ENCODE data around the gene GRM4.

Gene GRM4

GRCh38 chr6:34098045-34098936 lies 47.6 kb downstream of the GRM4 start:
- Histone ChIP-seq H3K4me2 (ENCODE audit: low read depth, low read length, poor library complexity, severe bottlenecking) (no peak overlapping the region), H2AFZ (ENCODE audit: low read length) (no peak overlapping the region), H3F3A (ENCODE audit: low read depth) (no peaks in the 10 kb centered on the region), H3K9ac (ENCODE audit: low read depth, low read length, poor library complexity, severe bottlenecking) (no peak overlapping the region), H3K4me3 (ENCODE audit: low read length, poor library complexity, severe bottlenecking) (no peak overlapping the region), H3K9me2 (replicated peaks; ENCODE audit: low read depth, low read length) (no peaks in the 10 kb centered on the region), H4K20me1 (ENCODE audit: insufficient read depth, low read length, poor library complexity, severe bottlenecking) (no peaks in the 10 kb centered on the region), H3K27me3 (ENCODE audit: insufficient read depth, low read length, poor library complexity, severe bottlenecking) (no peaks in the 10 kb centered on the region), H3K4me1 (ENCODE audit: insufficient read depth, low read length, poor library complexity, severe bottlenecking) (no peaks in the 10 kb centered on the region), H3K9me3 (ENCODE audit: insufficient read depth, low read depth, low read length) (no peaks in the 10 kb centered on the region), H3K36me3 (ENCODE audit: insufficient read depth, low read length) (no peaks in the 10 kb centered on the region), H3K79me2 (ENCODE audit: insufficient read depth, low read length) (no peaks in the 10 kb centered on the region)
- TF ChIP-seq EZH2phosphoT487 (IDR thresholded peaks at IDR 0.05; ENCODE audit: borderline replicate concordance) (no peak), CTCF (conservative IDR thresholded peaks at IDR 0.05; ENCODE audit: low read length) (no peak)

GRCh38 chr6:34096814-34097213 lies 49.1 kb downstream of the GRM4 start:
- TF ChIP-seq CTCF (conservative IDR thresholded peaks at IDR 0.05; ENCODE audit: low read length) = no peak
- TF ChIP-seq EZH2phosphoT487 (IDR thresholded peaks at IDR 0.05; ENCODE audit: borderline replicate concordance) = no peak
- H3K27me3 ChIP-seq (ENCODE audit: insufficient read depth, low read length, poor library complexity, severe bottlenecking) = no peaks in the 10 kb centered on the region
- no peaks in the 10 kb centered on the region for H3K9me3 ChIP-seq (ENCODE audit: insufficient read depth, low read depth, low read length)
- H4K20me1 ChIP-seq (ENCODE audit: insufficient read depth, low read length, poor library complexity, severe bottlenecking) = no peaks in the 10 kb centered on the region
- no peaks in the 10 kb centered on the region for H3K4me1 ChIP-seq (ENCODE audit: insufficient read depth, low read length, poor library complexity, severe bottlenecking)
- no peaks in the 10 kb centered on the region for H3F3A ChIP-seq (ENCODE audit: low read depth)
- H2AFZ ChIP-seq (ENCODE audit: low read length) = no peak overlapping the region
- no peaks in the 10 kb centered on the region for H3K36me3 ChIP-seq (ENCODE audit: insufficient read depth, low read length)
- H3K4me3 ChIP-seq (ENCODE audit: low read length, poor library complexity, severe bottlenecking) = no peak overlapping the region
- H3K79me2 ChIP-seq (ENCODE audit: insufficient read depth, low read length) = no peaks in the 10 kb centered on the region
- no peak overlapping the region for H3K9ac ChIP-seq (ENCODE audit: low read depth, low read length, poor library complexity, severe bottlenecking)
- H3K9me2 ChIP-seq (replicated peaks; ENCODE audit: low read depth, low read length) = no peaks in the 10 kb centered on the region
- no peak overlapping the region for H3K4me2 ChIP-seq (ENCODE audit: low read depth, low read length, poor library complexity, severe bottlenecking)

GRCh38 chr6:34096193-34096592 lies 49.7 kb downstream of the GRM4 start:
- H3K27me3 ChIP-seq (ENCODE audit: insufficient read depth, low read length, poor library complexity, severe bottlenecking) = no peaks in the 10 kb centered on the region
- no peaks in the 10 kb centered on the region for H4K20me1 ChIP-seq (ENCODE audit: insufficient read depth, low read length, poor library complexity, severe bottlenecking)
- no peak for TF ChIP-seq CTCF (conservative IDR thresholded peaks at IDR 0.05; ENCODE audit: low read length)

More at GRCh38 chr6:34096193-34096592, 49.7 kb downstream of the GRM4 start:
- Histone ChIP-seq H3F3A (ENCODE audit: low read depth) (no peaks in the 10 kb centered on the region), H3K4me3 (ENCODE audit: low read length, poor library complexity, severe bottlenecking) (no peak overlapping the region), H3K9me3 (ENCODE audit: insufficient read depth, low read depth, low read length) (no peaks in the 10 kb centered on the region), H2AFZ (ENCODE audit: low read length) (no peak overlapping the region), H3K79me2 (ENCODE audit: insufficient read depth, low read length) (no peaks in the 10 kb centered on the region), H3K4me1 (ENCODE audit: insufficient read depth, low read length, poor library complexity, severe bottlenecking) (no peaks in the 10 kb centered on the region), H3K4me2 (ENCODE audit: low read depth, low read length, poor library complexity, severe bottlenecking) (no peak overlapping the region), H3K9ac (ENCODE audit: low read depth, low read length, poor library complexity, severe bottlenecking) (no peak overlapping the region), H3K9me2 (replicated peaks; ENCODE audit: low read depth, low read length) (no peaks in the 10 kb centered on the region), H3K36me3 (ENCODE audit: insufficient read depth, low read length) (no peaks in the 10 kb centered on the region)
